T follicular helper cell (primary cell): ENCODE measurements around the gene ATRIP.
A peak's percentile ranks its signal among the peaks of the same experiment; 100 is the strongest.

Experiments used
- DNase-seq: peaks from one replicate; pipeline ENCODE4 v3.0.0-alpha.2; 2020; ENCODE audit warnings: low read depth

The ATRIP gene

GRCh38 chr3:48503401-48504050 is 57.0 kb downstream of the ATRIP start:
- no peak for DNase-seq

GRCh38 chr3:48504051-48504946 is 57.8 kb downstream of the ATRIP start, which contains the start of gene SHISA5:
Gene SHISA5, minus strand, starts transcription at chr3:48504174. Its CDS starts 80 bp downstream, at chr3:48504094.
- DNase-seq, result peak; percentile 26

GRCh38 chr3:48505146-48505545 is 58.6 kb downstream of the ATRIP start:
- no peak for DNase-seq

- DNase-seq, result no peak
These were observed 59.5 kb downstream of the ATRIP start for GRCh38 chr3:48505968-48506504.

DNA sequence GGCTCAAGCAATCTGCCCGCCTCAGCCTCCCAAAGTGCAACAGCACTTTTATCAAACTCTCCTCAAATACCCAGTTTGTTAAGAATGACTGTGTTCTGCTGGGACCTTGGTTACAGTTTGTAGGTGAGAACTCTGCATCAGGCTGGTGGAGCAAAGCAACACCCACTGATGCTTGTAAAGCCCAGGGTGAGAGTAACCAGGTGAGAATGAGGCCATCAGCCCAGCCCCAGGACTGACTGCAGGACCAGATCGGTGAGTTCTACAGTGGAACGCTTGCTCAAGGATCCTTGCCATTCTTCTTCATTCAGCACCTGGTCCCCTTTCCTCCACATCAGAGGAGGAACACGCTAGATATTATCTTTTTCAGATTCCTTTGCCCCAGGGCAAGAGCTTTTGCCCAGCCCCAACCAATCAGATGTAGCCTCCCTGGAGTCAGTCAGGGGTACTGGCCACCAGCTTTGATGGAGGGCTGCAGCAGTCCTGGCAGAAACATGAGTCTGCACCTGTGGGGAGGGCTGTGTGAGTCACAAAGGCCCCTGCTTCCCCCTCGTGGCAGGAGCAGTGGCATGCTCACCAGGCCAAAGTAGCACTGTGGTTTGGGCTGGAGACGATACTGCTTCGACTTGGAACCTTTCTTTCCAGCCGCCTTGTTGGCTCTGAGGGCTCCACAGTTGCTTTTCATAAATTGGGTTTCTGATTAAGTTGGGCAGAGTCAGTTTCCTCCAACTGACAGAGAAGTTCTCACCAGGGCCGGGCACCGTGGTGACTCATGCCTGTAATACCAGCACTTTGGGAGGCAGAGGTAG is 60.9 kb downstream of the ATRIP start:
- DNase-seq, result peak; percentile 64

DNA sequence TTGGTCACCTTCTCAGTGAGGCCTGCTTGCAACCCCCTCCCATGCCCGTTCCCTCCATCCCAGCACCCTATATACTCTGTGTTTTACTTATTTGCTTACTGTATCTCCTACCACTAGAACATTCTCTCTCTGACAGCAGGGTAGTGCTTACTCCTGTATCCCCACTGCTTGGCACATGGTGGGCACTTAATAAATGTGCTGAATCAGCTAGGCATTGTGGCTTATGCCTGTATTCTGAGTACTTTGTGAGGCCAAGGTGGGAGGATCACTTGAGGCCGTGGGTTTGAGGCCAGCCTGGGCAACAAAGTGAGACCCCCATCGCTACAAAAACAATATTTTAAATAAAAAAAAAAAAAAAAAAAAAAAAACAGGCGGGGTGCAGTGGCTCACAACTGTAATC is 65.0 kb downstream of the ATRIP start:
- DNase-seq, result no peak

GRCh38 chr3:48514431-48515227 is 68.1 kb downstream of the ATRIP start:
- no peak for DNase-seq
